IMR-90 (cell line): Measurements from ENCODE around the gene ULBP1. TPM values are rescaled to one million over a fixed set of nuclear protein-coding genes. Genes with fewer than 3 reads are reported as not detected.

Source experiments
- ATAC-seq: fragments of 200-7000 bp; cut with Tn5 transposase; 2 replicates; pipeline ENCODE4 v1.9.1; 2020; ENCODE audit warnings: low read depth, mild to moderate bottlenecking, moderate library complexity
- BruUV-seq: library from RNA; stranded (reverse); fragments of 400-500 nt; replicated peaks from 2 replicates; lab custom pipeline; 2021; lab: Mats Ljungman, UMichigan
- CTCF ChIA-PET: fragments of 300-600 bp; formaldehyde crosslinking; extraction: SDS; loops from one replicate; lab custom pipeline; 2021; ENCODE audit warnings: antibody characterized with exemption; lab: Yijun Ruan, JAX
- POLR2A ChIA-PET: fragments of 300-600 bp; sonication (Branson Sonifier 250); formaldehyde crosslinking; loops from one replicate; lab custom pipeline; 2022; ENCODE audit warnings: antibody characterized with exemption; ENCODE audit not compliant: unreplicated experiment; lab: Charles Lee
- DNase-seq: peaks from one replicate; pipeline ENCODE4 v3.0.0; 2013
- H2AFZ ChIP-seq: replicated peaks from 2 replicates; pipeline ENCODE3; 2013; ENCODE audit warnings: low read length, mild to moderate bottlenecking; ENCODE audit not compliant: poor library complexity
- H2AK5ac ChIP-seq: 2 replicates; pipeline ENCODE4 v1.6.1; 2013; ENCODE audit warnings: low read depth, low read length, inconsistent platforms
- H2AK9ac ChIP-seq: replicated peaks from 2 replicates; pipeline ENCODE3; 2013; ENCODE audit warnings: mild to moderate bottlenecking, low read depth, low read length, moderate library complexity; ENCODE audit not compliant: poor library complexity
- H2BK120ac ChIP-seq: 2 replicates; pipeline ENCODE4 v1.6.1; 2013; ENCODE audit warnings: low read depth, low read length, inconsistent platforms
- H2BK15ac ChIP-seq: 3 replicates; pipeline ENCODE4 v1.6.1; 2013; ENCODE audit warnings: low read depth, low read length, inconsistent platforms
- H2BK20ac ChIP-seq: 2 replicates; pipeline ENCODE4 v1.6.1; 2013; ENCODE audit warnings: low read depth, mild to moderate bottlenecking, inconsistent platforms, low read length, moderate library complexity
- H2BK5ac ChIP-seq: 2 replicates; pipeline ENCODE4 v1.6.1; 2013; ENCODE audit warnings: mild to moderate bottlenecking, low read depth, low read length, inconsistent platforms; ENCODE audit not compliant: poor library complexity, severe bottlenecking
- H3K14ac ChIP-seq: replicated peaks from 2 replicates; pipeline ENCODE4 v1.6.1; 2013; ENCODE audit warnings: low read depth, low read length, inconsistent platforms
- H3K18ac ChIP-seq: 2 replicates; pipeline ENCODE4 v1.6.1; 2013; ENCODE audit warnings: low read depth, low read length, control low read depth
- H3K23ac ChIP-seq: 2 replicates; pipeline ENCODE4 v1.6.1; 2013; ENCODE audit warnings: low read depth, low read length, inconsistent platforms
- H3K27ac ChIP-seq: 2 replicates; pipeline ENCODE4 v1.5.1; 2013; ENCODE audit warnings: mild to moderate bottlenecking, control low read depth, low read length; ENCODE audit not compliant: insufficient read depth
- H3K27me3 ChIP-seq: 2 replicates; pipeline ENCODE4 v1.6.1; 2013; ENCODE audit warnings: low read length; ENCODE audit not compliant: control insufficient read depth, insufficient read depth
- H3K36me3 ChIP-seq: 2 replicates; pipeline ENCODE4 v1.6.1; 2013; ENCODE audit warnings: low read length, mixed read lengths; ENCODE audit not compliant: control insufficient read depth, insufficient read depth
- H3K4ac ChIP-seq: 2 replicates; pipeline ENCODE4 v1.6.1; 2013; ENCODE audit warnings: low read depth, low read length, inconsistent platforms
- H3K4me1 ChIP-seq: 2 replicates; pipeline ENCODE4 v1.6.1; 2013; ENCODE audit warnings: low read length, mixed read lengths; ENCODE audit not compliant: control insufficient read depth, insufficient read depth
- H3K4me2 ChIP-seq: 2 replicates; pipeline ENCODE4 v1.6.1; 2013; ENCODE audit warnings: low read depth, mild to moderate bottlenecking, control low read depth, low read length, moderate library complexity
- H3K4me3 ChIP-seq: 2 replicates; pipeline ENCODE4 v1.5.1; 2013; ENCODE audit warnings: low read depth, mild to moderate bottlenecking, control low read depth, low read length, moderate library complexity; ENCODE audit not compliant: insufficient read depth
- H3K56ac ChIP-seq: 2 replicates; pipeline ENCODE4 v1.6.1; 2013; ENCODE audit warnings: low read length, inconsistent platforms; ENCODE audit not compliant: insufficient read depth; ENCODE audit errors: extremely low read depth
- H3K79me1 ChIP-seq, 2 experiments: 2 replicates each; pipeline ENCODE4 v1.6.1; 2013; ENCODE audit warnings: low read length in 2 of 2, inconsistent platforms in 1 of 2, low read depth in 1 of 2
- H3K9ac ChIP-seq: 2 replicates; pipeline ENCODE4 v1.6.1; 2013; ENCODE audit warnings: low read depth, low read length, control low read depth
- H3K9me1 ChIP-seq: 2 replicates; pipeline ENCODE4 v1.6.1; 2013; ENCODE audit warnings: low read length, inconsistent platforms; ENCODE audit not compliant: insufficient read depth
- H3K9me3 ChIP-seq: 2 replicates; pipeline ENCODE4 v1.6.1; 2013; ENCODE audit warnings: low read length; ENCODE audit not compliant: control insufficient read depth, insufficient read depth
- H4K20me1 ChIP-seq: 2 replicates; pipeline ENCODE4 v1.6.1; 2013; ENCODE audit warnings: low read length, inconsistent platforms; ENCODE audit not compliant: insufficient read depth
- H4K5ac ChIP-seq: 2 replicates; pipeline ENCODE4 v1.6.1; 2013; ENCODE audit warnings: mild to moderate bottlenecking, low read depth, low read length, control low read depth
- H4K8ac ChIP-seq, 2 experiments: 2 replicates each; pipeline ENCODE4 v1.6.1; 2013; ENCODE audit warnings: low read depth in 2 of 2, low read length in 2 of 2, control low read depth in 1 of 2, inconsistent platforms in 1 of 2
- H4K91ac ChIP-seq: 2 replicates; pipeline ENCODE4 v1.6.1; 2013; ENCODE audit warnings: low read depth, low read length, inconsistent platforms; ENCODE audit not compliant: insufficient read depth
- CHD1 ChIP-seq: IDR thresholded peaks from 2 replicates; pipeline ENCODE4 v1.6.1; 2012; ENCODE audit warnings: low read depth, low read length, improper control_type of control experiment
- RCOR1 ChIP-seq: IDR thresholded peaks from 2 replicates; pipeline ENCODE4 v1.6.1; 2012; ENCODE audit warnings: mild to moderate bottlenecking, low read length, improper control_type of control experiment; ENCODE audit not compliant: insufficient replicate concordance
- RFX5 ChIP-seq: IDR thresholded peaks from 2 replicates; pipeline ENCODE4 v1.8.0; 2012; ENCODE audit warnings: low read depth, mild to moderate bottlenecking, low read length, moderate library complexity
- SMC3 ChIP-seq: fragments of 150-350 bp; IDR thresholded peaks from 2 replicates; pipeline ENCODE4 v1.6.1; 2016; ENCODE audit warnings: low read depth, mild to moderate bottlenecking, antibody characterized with exemption, low read length, moderate library complexity
- WGBS, 2 experiments: methylation state at CpG; one replicate each; pipeline versions ENCODE4 v1.1.5 to v1.1.7; 2013; ENCODE audit warnings: missing lambda C conversion rate in 2 of 2; ENCODE audit not compliant: insufficient read length in 1 of 2; ENCODE audit errors: extremely low coverage in 2 of 2; 5-methylcytosine and 5-hydroxymethylcytosine counted together
- dilution Hi-C: fragments of 300-500 bp; cut with HindIII; formaldehyde crosslinking; loops from one replicate; pipeline ENCODE4 v1.14.3; 2018; ENCODE audit warnings: low sequenced_read_pairs; ENCODE audit not compliant: unreplicated experiment
- in situ Hi-C: fragments of 300-500 bp; cut with MboI; formaldehyde crosslinking; loops from 3 replicates; pipeline ENCODE4 v1.14.3; 2019; ENCODE audit warnings: low sequenced_read_pairs, inconsistent platforms, mixed read lengths
- intact Hi-C: fragments of 100-400 bp; cut with micrococcal nuclease; formaldehyde crosslinking; loops from 2 replicates; pipeline ENCODE4 v1.10.0; 2022
- polyA plus RNA-seq, 3 experiments: library from polyadenylated mRNA; depleted of rRNA; stranded (reverse); fragments of >200 nt; gene quantifications; 2 replicates each; pipeline ENCODE4 v1.2.3, GENCODE V29; 2012; ENCODE audit warnings: low replicate concordance in 1 of 3
- total RNA-seq: library from RNA; depleted of rRNA; stranded (reverse); fragments of >200 nt; gene quantifications from 2 replicates; pipeline ENCODE4 v1.2.3, GENCODE V29; 2012
- TF ChIP-seq, protein P1 (sequence below): fragments of 150-350 bp; IDR thresholded peaks from 2 replicates; pipeline ENCODE4 v1.6.1; 2017; ENCODE audit warnings: mild to moderate bottlenecking, antibody characterized with exemption, low read length, low read depth

The ULBP1 gene
- total and polyA plus RNA-seq, 2 of the 4 experiments (the other 2 are of a cell fraction), result 0.18 to 0.87 TPM

DNA sequence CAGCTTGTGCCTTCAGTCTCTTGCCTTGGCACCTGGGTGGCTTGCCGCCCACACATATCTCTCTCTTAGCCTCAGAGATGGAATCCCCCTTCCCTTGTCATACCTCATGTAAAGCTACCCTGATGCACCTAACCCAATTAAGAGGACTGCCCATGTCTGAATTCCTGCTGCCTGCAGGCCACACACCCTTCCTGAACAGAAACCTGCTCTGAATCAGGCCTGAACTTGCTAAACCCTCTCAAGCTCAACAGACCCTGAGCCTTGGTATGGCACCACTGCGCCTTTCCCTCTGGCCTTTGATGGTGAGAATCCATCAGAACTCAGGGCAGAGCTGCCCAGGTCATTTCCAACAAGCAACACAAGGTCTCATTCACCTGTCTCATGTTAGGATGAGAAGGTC is 46.1 kb upstream of the ULBP1 start:
- no peak overlapping the region for H3K27ac ChIP-seq
- DNase-seq (no peak), ATAC-seq (no peak)
- H3K9ac ChIP-seq, result no peak overlapping the region
- H3K9me1 ChIP-seq, result peaks cover 4% of the 10 kb centered on the region; the same call in 1 of the 2 replicates
- H3K4me1 ChIP-seq, result no peaks in the 10 kb centered on the region
- H4K20me1 ChIP-seq, result no peaks in the 10 kb centered on the region
- no peak overlapping the region for H2BK20ac ChIP-seq
- CTCF ChIA-PET, result no interaction called here
- POLR2A ChIA-PET, result no interaction called here
- H2BK5ac ChIP-seq, result no peak overlapping the region
- H3K4me2 ChIP-seq, result no peak overlapping the region
- no peak overlapping the region for H2AK9ac ChIP-seq
- intact Hi-C loops (no loop called here), in situ Hi-C loops (no loop called here), dilution Hi-C loops (no loop called here)
- no peak overlapping the region for H3K4ac ChIP-seq
- no peak overlapping the region for H4K91ac ChIP-seq
- no peak overlapping the region for H4K8ac ChIP-seq
- WGBS, 2 experiments, result 83% methylated on average over 1 of the region's 2 CpGs; no CpG with 5 or more reads in 1 of the 2 experiments
- no peak overlapping the region for H3K23ac ChIP-seq
- H3K36me3 ChIP-seq, result no peaks in the 10 kb centered on the region
- H2BK120ac ChIP-seq, result no peak overlapping the region
- H3K18ac ChIP-seq, result no peak overlapping the region
- no peak overlapping the region for H2AFZ ChIP-seq
- H4K5ac ChIP-seq, result no peak overlapping the region
- H3K56ac ChIP-seq, result no peak overlapping the region
- no peak for TF ChIP-seq CHD1
- no peak for TF ChIP-seq RCOR1
- TF ChIP-seq, protein P1, sequence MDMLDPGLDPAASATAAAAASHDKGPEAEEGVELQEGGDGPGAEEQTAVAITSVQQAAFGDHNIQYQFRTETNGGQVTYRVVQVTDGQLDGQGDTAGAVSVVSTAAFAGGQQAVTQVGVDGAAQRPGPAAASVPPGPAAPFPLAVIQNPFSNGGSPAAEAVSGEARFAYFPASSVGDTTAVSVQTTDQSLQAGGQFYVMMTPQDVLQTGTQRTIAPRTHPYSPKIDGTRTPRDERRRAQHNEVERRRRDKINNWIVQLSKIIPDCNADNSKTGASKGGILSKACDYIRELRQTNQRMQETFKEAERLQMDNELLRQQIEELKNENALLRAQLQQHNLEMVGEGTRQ, result no peak
- TF ChIP-seq SMC3, result no peak
- TF ChIP-seq RFX5, result no peak
- H3K9me3 ChIP-seq, result no peaks in the 10 kb centered on the region
- H3K4me3 ChIP-seq, result no peak overlapping the region
- H2AK5ac ChIP-seq, result no peak overlapping the region
- BruUV-seq, result no TSS peak
- H3K27me3 ChIP-seq, result peaks cover 7% of the 10 kb centered on the region
- H2BK15ac ChIP-seq, result no peak overlapping the region
- no peaks in the 10 kb centered on the region; a peak in 1 of 4 replicates for H3K79me1 ChIP-seq
- no peak overlapping the region for H3K14ac ChIP-seq
